ENCODE results near the gene TMEM132C. TPM values are rescaled to one million over a fixed set of nuclear protein-coding genes. Genes with fewer than 3 reads are reported as not detected.

TMEM132C gene
- total and polyA plus RNA-seq, 2 of the 13 experiments (the other 11 are each of a cell fraction or from before 2014, with no cell fraction given): not detected

GRCh38 chr12:128326406-128326805, 59.4 kb downstream of the TMEM132C start (continued):
- no peak for TF ChIP-seq HINFP (CRISPR knock-in tag; IDR thresholded peaks at IDR 0.05; ENCODE audit: low read depth)
- TF ChIP-seq ZNF546 (CRISPR knock-in tag; conservative IDR thresholded peaks at IDR 0.05): no peak
- TF ChIP-seq PLRG1 (conservative IDR thresholded peaks at IDR 0.05): no peak
- TF ChIP-seq GMEB2 (CRISPR knock-in tag; IDR thresholded peaks at IDR 0.05; ENCODE audit: low read depth): no peak
- no peak for TF ChIP-seq THAP9 (CRISPR knock-in tag; IDR thresholded peaks at IDR 0.05; ENCODE audit: borderline replicate concordance)
- TF ChIP-seq THAP7 (CRISPR knock-in tag; IDR thresholded peaks at IDR 0.05): no peak
- TF ChIP-seq MXD4 (CRISPR knock-in tag; IDR thresholded peaks at IDR 0.05): no peak
- TF ChIP-seq PCBP1 (IDR thresholded peaks at IDR 0.05; ENCODE audit: borderline replicate concordance, low read depth, low read length): no peak
- no peak for TF ChIP-seq ATF1 (CRISPR knock-in tag; IDR thresholded peaks at IDR 0.05)
- no peak for TF ChIP-seq TBP (CRISPR knock-in tag; IDR thresholded peaks at IDR 0.05)
